BE2C (cell line): Measurements from ENCODE around the gene CDHR1.

Experiments used
- DNase-seq: peaks from one replicate; pipeline ENCODE4 v3.0.0-alpha.2; 2020
- H3K27me3 ChIP-seq: fragments of 250-450 bp; sonication (Bioruptor Pico); 2 replicates; pipeline ENCODE4 v1.5.1; 2020; ENCODE audit warnings: mild to moderate bottlenecking
- H3K36me3 ChIP-seq: fragments of 250-450 bp; sonication (Bioruptor Pico); 2 replicates; pipeline ENCODE4 v1.5.1; 2020; ENCODE audit warnings: mild to moderate bottlenecking
- H3K4me1 ChIP-seq: fragments of 250-450 bp; sonication (Bioruptor Pico); 2 replicates; pipeline ENCODE4 v1.5.1; 2020
- H3K4me3 ChIP-seq: 2 replicates; pipeline ENCODE4 v1.5.1; 2011; ENCODE audit warnings: low read depth, low read length
- H3K9me3 ChIP-seq: fragments of 250-450 bp; sonication (Bioruptor Pico); 2 replicates; pipeline ENCODE4 v1.5.1; 2020
- CTCF ChIP-seq: IDR thresholded peaks from 2 replicates; pipeline ENCODE4 v1.5.1; 2012; ENCODE audit warnings: mild to moderate bottlenecking, low read depth, low read length

Gene CDHR1

GRCh38 chr10:84258034-84258695, 63.8 kb downstream of the CDHR1 start:
- no peak for TF ChIP-seq CTCF
- Histone ChIP-seq H3K27me3 (no peaks in the 10 kb centered on the region), H3K9me3 (no peaks in the 10 kb centered on the region), H3K36me3 (no peaks in the 10 kb centered on the region), H3K4me1 (no peaks in the 10 kb centered on the region), H3K4me3 (no peak overlapping the region)
- peak; percentile 17 for DNase-seq

GRCh38 chr10:84261236-84261915, 67.0 kb downstream of the CDHR1 start:
- no peaks in the 10 kb centered on the region for H3K4me1 ChIP-seq
- no peak overlapping the region for H3K4me3 ChIP-seq
- DNase-seq = no peak
- no peaks in the 10 kb centered on the region for H3K36me3 ChIP-seq
- no peaks in the 10 kb centered on the region for H3K27me3 ChIP-seq
- no peak for TF ChIP-seq CTCF
- H3K9me3 ChIP-seq = no peaks in the 10 kb centered on the region

GRCh38 chr10:84262190-84262956, 68.0 kb downstream of the CDHR1 start:
- no peak for DNase-seq
- TF ChIP-seq CTCF = no peak
- Histone ChIP-seq H3K4me3 (no peak overlapping the region), H3K36me3 (no peaks in the 10 kb centered on the region), H3K27me3 (no peaks in the 10 kb centered on the region), H3K4me1 (no peaks in the 10 kb centered on the region), H3K9me3 (no peaks in the 10 kb centered on the region)

- no peaks in the 10 kb centered on the region for H3K27me3 ChIP-seq
- H3K4me1 ChIP-seq = no peaks in the 10 kb centered on the region
- TF ChIP-seq CTCF = no peak
- no peaks in the 10 kb centered on the region for H3K9me3 ChIP-seq
- no peak overlapping the region for H3K4me3 ChIP-seq
- H3K36me3 ChIP-seq = no peaks in the 10 kb centered on the region
- no peak for DNase-seq
Measured at GRCh38 chr10:84263716-84264115, 69.4 kb downstream of the CDHR1 start.

- DNase-seq = peak; percentile 74
- Histone ChIP-seq H3K36me3 (no peaks in the 10 kb centered on the region), H3K4me3 (no peak overlapping the region), H3K27me3 (no peaks in the 10 kb centered on the region), H3K4me1 (no peaks in the 10 kb centered on the region), H3K9me3 (no peaks in the 10 kb centered on the region)
- TF ChIP-seq CTCF = peak; percentile 90
Measured at GRCh38 chr10:84264611-84265141, 70.3 kb downstream of the CDHR1 start.
